GM23338 (cell line): ENCODE measurements around the gene SLC12A3. TPM values are rescaled to one million over a fixed set of nuclear protein-coding genes. Genes with fewer than 3 reads are reported as not detected.

Experiments used
- ATAC-seq: fragments of 200-7000 bp; cut with Tn5 transposase; 3 replicates; pipeline ENCODE4 v1.9.1; 2020
- DNase-seq: peaks from one replicate; pipeline ENCODE4 v3.0.0-alpha.2; 2015; ENCODE audit warnings: low spot score
- H2AFZ ChIP-seq: fragments of 200-600 bp; sonication (generic); 2 replicates; pipeline ENCODE4 v1.8.0; 2016; ENCODE audit warnings: antibody characterized with exemption, mild to moderate bottlenecking, moderate library complexity
- H3F3A ChIP-seq: fragments of 200-600 bp; sonication (generic); replicated peaks from 2 replicates; pipeline ENCODE4 v1.8.0; 2017; ENCODE audit warnings: antibody characterized with exemption, mixed run types, low read depth
- H3K27ac ChIP-seq: fragments of 200-600 bp; sonication (generic); 2 replicates; pipeline ENCODE4 v1.6.1; 2016; ENCODE audit warnings: low read depth
- H3K27me3 ChIP-seq: fragments of 200-600 bp; sonication (generic); 2 replicates; pipeline ENCODE4 v1.8.0; 2016; ENCODE audit warnings: mild to moderate bottlenecking, mixed run types, moderate library complexity; ENCODE audit not compliant: insufficient read depth
- H3K36me3 ChIP-seq: fragments of 200-600 bp; sonication (generic); 2 replicates; pipeline ENCODE4 v1.8.0; 2016; ENCODE audit warnings: mild to moderate bottlenecking; ENCODE audit not compliant: insufficient read depth
- H3K4me1 ChIP-seq: fragments of 200-600 bp; sonication (generic); 2 replicates; pipeline ENCODE4 v1.8.0; 2016; ENCODE audit warnings: mild to moderate bottlenecking, moderate library complexity; ENCODE audit not compliant: insufficient read depth
- H3K4me2 ChIP-seq: fragments of 200-600 bp; sonication (generic); 2 replicates; pipeline ENCODE4 v1.7.1; 2017; ENCODE audit warnings: mixed run types
- H3K4me3 ChIP-seq: fragments of 200-600 bp; sonication (generic); 2 replicates; pipeline ENCODE4 v1.6.1; 2016; ENCODE audit warnings: mixed run types
- H3K79me2 ChIP-seq: fragments of 200-600 bp; sonication (generic); replicated peaks from 2 replicates; pipeline ENCODE4 v1.8.0; 2017; ENCODE audit warnings: mild to moderate bottlenecking; ENCODE audit not compliant: insufficient read depth
- H3K9me2 ChIP-seq: fragments of 200-600 bp; sonication (generic); 2 replicates; pipeline ENCODE4 v1.8.0; 2017; ENCODE audit not compliant: insufficient read depth
- H4K20me1 ChIP-seq: fragments of 200-600 bp; sonication (generic); replicated peaks from 2 replicates; pipeline ENCODE4 v1.8.0; 2017; ENCODE audit warnings: mild to moderate bottlenecking; ENCODE audit not compliant: insufficient read depth
- H3K27ac Mint-ChIP-seq: 2 replicates; pipeline ENCODE4 v1.8.0; 2020; ENCODE audit warnings: inconsistent platforms, mild to moderate bottlenecking, moderate library complexity, mixed read lengths
- H3K27me3 Mint-ChIP-seq: 3 replicates; pipeline ENCODE4 v1.8.0; 2022; ENCODE audit warnings: low read depth, mild to moderate bottlenecking, moderate library complexity, mixed read lengths, inconsistent platforms; ENCODE audit not compliant: insufficient read depth, poor library complexity
- H3K36me3 Mint-ChIP-seq: 3 replicates; pipeline ENCODE4 v1.8.0; 2021; ENCODE audit warnings: low read depth, mild to moderate bottlenecking, inconsistent platforms, moderate library complexity, mixed read lengths
- H3K4me1 Mint-ChIP-seq: 3 replicates; pipeline ENCODE4 v1.8.0; 2020; ENCODE audit warnings: mild to moderate bottlenecking, inconsistent platforms, mixed read lengths
- H3K4me3 Mint-ChIP-seq: 3 replicates; pipeline ENCODE4 v1.8.0; 2021; ENCODE audit warnings: moderate library complexity, mild to moderate bottlenecking, inconsistent platforms, mixed read lengths
- H3K9me3 Mint-ChIP-seq: 3 replicates; pipeline ENCODE4 v1.8.0; 2020; ENCODE audit warnings: moderate library complexity, mild to moderate bottlenecking, inconsistent platforms, mixed read lengths
- CREB1 ChIP-seq: fragments of 250-450 bp; sonication (Bioruptor Pico); IDR thresholded peaks from 2 replicates; pipeline ENCODE4 v1.5.0; 2020; ENCODE audit warnings: low read depth, mild to moderate bottlenecking, moderate library complexity
- EZH2 ChIP-seq: fragments of 200-600 bp; sonication (generic); IDR thresholded peaks from one replicate; pipeline ENCODE4 v1.8.0; 2017; ENCODE audit warnings: antibody characterized with exemption, mild to moderate bottlenecking, low read depth; ENCODE audit not compliant: unreplicated experiment
- EZH2phosphoT487 ChIP-seq: fragments of 200-600 bp; sonication (generic); IDR thresholded peaks from one replicate; pipeline ENCODE4 v1.8.1; 2018; ENCODE audit warnings: antibody characterized with exemption; ENCODE audit not compliant: unreplicated experiment
- JUNB ChIP-seq: IDR thresholded peaks from one replicate; pipeline ENCODE4 v1.6.1; 2016; ENCODE audit warnings: antibody characterized with exemption; ENCODE audit not compliant: unreplicated experiment
- NANOG ChIP-seq: IDR thresholded peaks from 2 replicates; pipeline ENCODE4 v1.6.1; 2016; ENCODE audit warnings: antibody characterized with exemption, borderline replicate concordance
- POLR2AphosphoS5 ChIP-seq: IDR thresholded peaks from 2 replicates; pipeline ENCODE4 v1.6.1; 2016; ENCODE audit warnings: antibody characterized with exemption, low read depth
- STAT1 ChIP-seq: IDR thresholded peaks from one replicate; pipeline ENCODE4 v1.6.1; 2016; ENCODE audit warnings: antibody characterized with exemption; ENCODE audit not compliant: unreplicated experiment
- ZNF114 ChIP-seq: fragments of 250-450 bp; sonication (Bioruptor Pico); IDR thresholded peaks from 2 replicates; pipeline ENCODE4 v1.5.0; 2020; ENCODE audit warnings: mild to moderate bottlenecking, moderate library complexity
- ZNF331 ChIP-seq: fragments of 250-450 bp; sonication (Bioruptor Pico); IDR thresholded peaks from 2 replicates; pipeline ENCODE4 v1.5.0; 2020; ENCODE audit warnings: low read depth, mild to moderate bottlenecking, moderate library complexity
- polyA plus RNA-seq: library from polyadenylated mRNA; unstranded; fragments of >200 nt; fragmentation: Nextera tagmentation; extraction: Ambion mirVana; gene quantifications from 2 replicates; pipeline ENCODE4 v1.2.1, GENCODE V29; 2016
- total RNA-seq: library from RNA; depleted of rRNA; stranded (reverse); fragments of >200 nt; shearing (Covaris generic); gene quantifications from 2 replicates; pipeline ENCODE4 v1.2.3, GENCODE V29; 2014
- TF ChIP-seq, protein P1 (sequence below): IDR thresholded peaks from 2 replicates; pipeline ENCODE4 v1.6.1; 2016; ENCODE audit warnings: antibody characterized with exemption
- TF ChIP-seq, protein P2 (sequence below): fragments of 250-450 bp; sonication (Bioruptor Pico); IDR thresholded peaks from 2 replicates; pipeline ENCODE4 v1.5.0; 2020; ENCODE audit warnings: mild to moderate bottlenecking, moderate library complexity
- TF ChIP-seq, protein P3 (sequence below): IDR thresholded peaks from one replicate; pipeline ENCODE4 v1.6.1; 2018; ENCODE audit warnings: antibody characterized with exemption; ENCODE audit not compliant: unreplicated experiment
- TF ChIP-seq, protein P4 (sequence below), 2 experiments: fragments of 200-600 bp in 1 of 2; sonication (generic) in 1 of 2; conservative IDR thresholded peaks; 2 replicates each; pipeline versions ENCODE4 v1.5.1 to v1.6.1; 2016 to 2017; ENCODE audit warnings: antibody characterized with exemption in 2 of 2, low read depth in 2 of 2, mild to moderate bottlenecking in 2 of 2, moderate library complexity in 1 of 2

The SLC12A3 gene
- total and polyA plus RNA-seq, 2 experiments from 2014 or later = not detected

DNA sequence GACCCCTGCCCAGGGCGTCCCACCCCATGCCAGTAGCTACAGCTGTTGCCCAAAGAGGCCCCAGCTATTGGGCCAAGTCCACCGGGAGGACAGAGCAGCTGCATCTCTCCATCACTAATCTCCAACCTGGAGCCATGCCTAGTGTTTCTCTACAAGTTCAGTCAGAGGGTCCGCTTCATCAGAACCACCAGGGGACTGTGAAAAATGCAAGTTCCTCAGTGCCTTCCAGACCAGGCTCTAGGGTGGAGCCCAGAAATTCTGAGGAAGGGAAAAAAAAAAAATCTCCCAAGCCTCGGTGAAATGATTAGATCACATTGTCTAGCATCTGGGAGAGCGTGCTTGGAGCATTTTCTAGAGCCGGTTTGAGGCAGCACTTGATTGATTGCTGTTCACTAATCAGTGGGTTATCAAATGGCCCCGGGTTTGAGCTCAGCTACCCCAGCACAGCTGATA, 44.5 kb downstream of the SLC12A3 start:
- H3K4me2 ChIP-seq = no peak overlapping the region
- H3K4me3 ChIP-seq = no peak overlapping the region
- no peak overlapping the region for H3K27ac ChIP-seq
- H3K27me3 ChIP-seq = no peaks in the 10 kb centered on the region
- Mint-ChIP-seq H3K4me3 (no peak overlapping the region), H3K27ac (no peak overlapping the region), H3K27me3 (peaks cover 3% of the 10 kb centered on the region), H3K36me3 (no peaks in the 10 kb centered on the region), H3K9me3 (peaks cover 7% of the 10 kb centered on the region; the same call in 2 of the 3 replicates), H3K4me1 (peaks cover 40% of the 10 kb centered on the region)
- DNase-seq (no peak), ATAC-seq (no peak)
- H3K4me1 ChIP-seq = peaks cover 19% of the 10 kb centered on the region
- H3K79me2 ChIP-seq = no peaks in the 10 kb centered on the region
- no peaks in the 10 kb centered on the region for H4K20me1 ChIP-seq
- no peaks in the 10 kb centered on the region for H3K36me3 ChIP-seq
- no peak overlapping the region for H2AFZ ChIP-seq
- no peaks in the 10 kb centered on the region for H3F3A ChIP-seq
- TF ChIP-seq ZNF114 (CRISPR knock-in tag) (no peak), JUNB (no peak), POLR2AphosphoS5 (no peak), ZNF331 (CRISPR knock-in tag) (no peak), EZH2phosphoT487 (no peak), STAT1 (no peak), CREB1 (CRISPR knock-in tag) (no peak), EZH2 (no peak), NANOG (no peak)
- TF ChIP-seq, protein P1, sequence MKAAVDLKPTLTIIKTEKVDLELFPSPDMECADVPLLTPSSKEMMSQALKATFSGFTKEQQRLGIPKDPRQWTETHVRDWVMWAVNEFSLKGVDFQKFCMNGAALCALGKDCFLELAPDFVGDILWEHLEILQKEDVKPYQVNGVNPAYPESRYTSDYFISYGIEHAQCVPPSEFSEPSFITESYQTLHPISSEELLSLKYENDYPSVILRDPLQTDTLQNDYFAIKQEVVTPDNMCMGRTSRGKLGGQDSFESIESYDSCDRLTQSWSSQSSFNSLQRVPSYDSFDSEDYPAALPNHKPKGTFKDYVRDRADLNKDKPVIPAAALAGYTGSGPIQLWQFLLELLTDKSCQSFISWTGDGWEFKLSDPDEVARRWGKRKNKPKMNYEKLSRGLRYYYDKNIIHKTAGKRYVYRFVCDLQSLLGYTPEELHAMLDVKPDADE = no peak
- TF ChIP-seq, protein P2, sequence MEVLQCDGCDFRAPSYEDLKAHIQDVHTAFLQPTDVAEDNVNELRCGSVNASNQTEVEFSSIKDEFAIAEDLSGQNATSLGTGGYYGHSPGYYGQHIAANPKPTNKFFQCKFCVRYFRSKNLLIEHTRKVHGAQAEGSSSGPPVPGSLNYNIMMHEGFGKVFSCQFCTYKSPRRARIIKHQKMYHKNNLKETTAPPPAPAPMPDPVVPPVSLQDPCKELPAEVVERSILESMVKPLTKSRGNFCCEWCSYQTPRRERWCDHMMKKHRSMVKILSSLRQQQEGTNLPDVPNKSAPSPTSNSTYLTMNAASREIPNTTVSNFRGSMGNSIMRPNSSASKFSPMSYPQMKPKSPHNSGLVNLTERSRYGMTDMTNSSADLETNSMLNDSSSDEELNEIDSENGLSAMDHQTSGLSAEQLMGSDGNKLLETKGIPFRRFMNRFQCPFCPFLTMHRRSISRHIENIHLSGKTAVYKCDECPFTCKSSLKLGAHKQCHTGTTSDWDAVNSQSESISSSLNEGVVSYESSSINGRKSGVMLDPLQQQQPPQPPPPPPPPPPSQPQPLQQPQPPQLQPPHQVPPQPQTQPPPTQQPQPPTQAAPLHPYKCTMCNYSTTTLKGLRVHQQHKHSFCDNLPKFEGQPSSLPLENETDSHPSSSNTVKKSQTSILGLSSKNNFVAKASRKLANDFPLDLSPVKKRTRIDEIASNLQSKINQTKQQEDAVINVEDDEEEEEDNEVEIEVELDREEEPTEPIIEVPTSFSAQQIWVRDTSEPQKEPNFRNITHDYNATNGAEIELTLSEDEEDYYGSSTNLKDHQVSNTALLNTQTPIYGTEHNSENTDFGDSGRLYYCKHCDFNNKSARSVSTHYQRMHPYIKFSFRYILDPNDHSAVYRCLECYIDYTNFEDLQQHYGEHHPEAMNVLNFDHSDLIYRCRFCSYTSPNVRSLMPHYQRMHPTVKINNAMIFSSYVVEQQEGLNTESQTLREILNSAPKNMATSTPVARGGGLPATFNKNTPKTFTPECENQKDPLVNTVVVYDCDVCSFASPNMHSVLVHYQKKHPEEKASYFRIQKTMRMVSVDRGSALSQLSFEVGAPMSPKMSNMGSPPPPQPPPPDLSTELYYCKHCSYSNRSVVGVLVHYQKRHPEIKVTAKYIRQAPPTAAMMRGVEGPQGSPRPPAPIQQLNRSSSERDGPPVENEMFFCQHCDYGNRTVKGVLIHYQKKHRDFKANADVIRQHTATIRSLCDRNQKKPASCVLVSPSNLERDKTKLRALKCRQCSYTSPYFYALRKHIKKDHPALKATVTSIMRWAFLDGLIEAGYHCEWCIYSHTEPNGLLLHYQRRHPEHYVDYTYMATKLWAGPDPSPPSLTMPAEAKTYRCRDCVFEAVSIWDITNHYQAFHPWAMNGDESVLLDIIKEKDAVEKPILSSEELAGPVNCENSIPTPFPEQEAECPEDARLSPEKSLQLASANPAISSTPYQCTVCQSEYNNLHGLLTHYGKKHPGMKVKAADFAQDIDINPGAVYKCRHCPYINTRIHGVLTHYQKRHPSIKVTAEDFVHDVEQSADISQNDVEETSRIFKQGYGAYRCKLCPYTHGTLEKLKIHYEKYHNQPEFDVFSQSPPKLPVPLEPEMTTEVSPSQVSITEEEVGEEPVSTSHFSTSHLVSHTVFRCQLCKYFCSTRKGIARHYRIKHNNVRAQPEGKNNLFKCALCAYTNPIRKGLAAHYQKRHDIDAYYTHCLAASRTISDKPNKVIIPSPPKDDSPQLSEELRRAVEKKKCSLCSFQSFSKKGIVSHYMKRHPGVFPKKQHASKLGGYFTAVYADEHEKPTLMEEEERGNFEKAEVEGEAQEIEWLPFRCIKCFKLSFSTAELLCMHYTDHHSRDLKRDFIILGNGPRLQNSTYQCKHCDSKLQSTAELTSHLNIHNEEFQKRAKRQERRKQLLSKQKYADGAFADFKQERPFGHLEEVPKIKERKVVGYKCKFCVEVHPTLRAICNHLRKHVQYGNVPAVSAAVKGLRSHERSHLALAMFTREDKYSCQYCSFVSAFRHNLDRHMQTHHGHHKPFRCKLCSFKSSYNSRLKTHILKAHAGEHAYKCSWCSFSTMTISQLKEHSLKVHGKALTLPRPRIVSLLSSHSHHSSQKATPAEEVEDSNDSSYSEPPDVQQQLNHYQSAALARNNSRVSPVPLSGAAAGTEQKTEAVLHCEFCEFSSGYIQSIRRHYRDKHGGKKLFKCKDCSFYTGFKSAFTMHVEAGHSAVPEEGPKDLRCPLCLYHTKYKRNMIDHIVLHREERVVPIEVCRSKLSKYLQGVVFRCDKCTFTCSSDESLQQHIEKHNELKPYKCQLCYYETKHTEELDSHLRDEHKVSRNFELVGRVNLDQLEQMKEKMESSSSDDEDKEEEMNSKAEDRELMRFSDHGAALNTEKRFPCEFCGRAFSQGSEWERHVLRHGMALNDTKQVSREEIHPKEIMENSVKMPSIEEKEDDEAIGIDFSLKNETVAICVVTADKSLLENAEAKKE (CRISPR knock-in tag) = no peak
- TF ChIP-seq, protein P3, sequence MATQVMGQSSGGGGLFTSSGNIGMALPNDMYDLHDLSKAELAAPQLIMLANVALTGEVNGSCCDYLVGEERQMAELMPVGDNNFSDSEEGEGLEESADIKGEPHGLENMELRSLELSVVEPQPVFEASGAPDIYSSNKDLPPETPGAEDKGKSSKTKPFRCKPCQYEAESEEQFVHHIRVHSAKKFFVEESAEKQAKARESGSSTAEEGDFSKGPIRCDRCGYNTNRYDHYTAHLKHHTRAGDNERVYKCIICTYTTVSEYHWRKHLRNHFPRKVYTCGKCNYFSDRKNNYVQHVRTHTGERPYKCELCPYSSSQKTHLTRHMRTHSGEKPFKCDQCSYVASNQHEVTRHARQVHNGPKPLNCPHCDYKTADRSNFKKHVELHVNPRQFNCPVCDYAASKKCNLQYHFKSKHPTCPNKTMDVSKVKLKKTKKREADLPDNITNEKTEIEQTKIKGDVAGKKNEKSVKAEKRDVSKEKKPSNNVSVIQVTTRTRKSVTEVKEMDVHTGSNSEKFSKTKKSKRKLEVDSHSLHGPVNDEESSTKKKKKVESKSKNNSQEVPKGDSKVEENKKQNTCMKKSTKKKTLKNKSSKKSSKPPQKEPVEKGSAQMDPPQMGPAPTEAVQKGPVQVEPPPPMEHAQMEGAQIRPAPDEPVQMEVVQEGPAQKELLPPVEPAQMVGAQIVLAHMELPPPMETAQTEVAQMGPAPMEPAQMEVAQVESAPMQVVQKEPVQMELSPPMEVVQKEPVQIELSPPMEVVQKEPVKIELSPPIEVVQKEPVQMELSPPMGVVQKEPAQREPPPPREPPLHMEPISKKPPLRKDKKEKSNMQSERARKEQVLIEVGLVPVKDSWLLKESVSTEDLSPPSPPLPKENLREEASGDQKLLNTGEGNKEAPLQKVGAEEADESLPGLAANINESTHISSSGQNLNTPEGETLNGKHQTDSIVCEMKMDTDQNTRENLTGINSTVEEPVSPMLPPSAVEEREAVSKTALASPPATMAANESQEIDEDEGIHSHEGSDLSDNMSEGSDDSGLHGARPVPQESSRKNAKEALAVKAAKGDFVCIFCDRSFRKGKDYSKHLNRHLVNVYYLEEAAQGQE = no peak
- TF ChIP-seq, protein P4, sequence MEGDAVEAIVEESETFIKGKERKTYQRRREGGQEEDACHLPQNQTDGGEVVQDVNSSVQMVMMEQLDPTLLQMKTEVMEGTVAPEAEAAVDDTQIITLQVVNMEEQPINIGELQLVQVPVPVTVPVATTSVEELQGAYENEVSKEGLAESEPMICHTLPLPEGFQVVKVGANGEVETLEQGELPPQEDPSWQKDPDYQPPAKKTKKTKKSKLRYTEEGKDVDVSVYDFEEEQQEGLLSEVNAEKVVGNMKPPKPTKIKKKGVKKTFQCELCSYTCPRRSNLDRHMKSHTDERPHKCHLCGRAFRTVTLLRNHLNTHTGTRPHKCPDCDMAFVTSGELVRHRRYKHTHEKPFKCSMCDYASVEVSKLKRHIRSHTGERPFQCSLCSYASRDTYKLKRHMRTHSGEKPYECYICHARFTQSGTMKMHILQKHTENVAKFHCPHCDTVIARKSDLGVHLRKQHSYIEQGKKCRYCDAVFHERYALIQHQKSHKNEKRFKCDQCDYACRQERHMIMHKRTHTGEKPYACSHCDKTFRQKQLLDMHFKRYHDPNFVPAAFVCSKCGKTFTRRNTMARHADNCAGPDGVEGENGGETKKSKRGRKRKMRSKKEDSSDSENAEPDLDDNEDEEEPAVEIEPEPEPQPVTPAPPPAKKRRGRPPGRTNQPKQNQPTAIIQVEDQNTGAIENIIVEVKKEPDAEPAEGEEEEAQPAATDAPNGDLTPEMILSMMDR (conservative IDR thresholded peaks at IDR 0.05; ENCODE audit: low read depth in 2 of 2) = no peak
- 0 out of 2 replicates have a peak, but pooled peaks cover 6% of the 10 kb centered on the region for H3K9me2 ChIP-seq
